DOHH2 (cell line): Measurements from ENCODE around the gene FIBCD1.

Source experiments
- EZH2phosphoT487 ChIP-seq: fragments of 200-600 bp; sonication (generic); IDR thresholded peaks from 2 replicates; pipeline ENCODE4 v1.6.1; 2017; ENCODE audit warnings: borderline replicate concordance, mild to moderate bottlenecking, antibody characterized with exemption, low read length, moderate library complexity, mixed read lengths
- TF ChIP-seq, protein P1 (sequence below): fragments of 200-600 bp; sonication (generic); IDR thresholded peaks from one replicate; pipeline ENCODE4 v1.5.1; 2014; ENCODE audit warnings: antibody characterized with exemption, mild to moderate bottlenecking, low read depth, low read length; ENCODE audit not compliant: poor library complexity, severe bottlenecking

DNA sequence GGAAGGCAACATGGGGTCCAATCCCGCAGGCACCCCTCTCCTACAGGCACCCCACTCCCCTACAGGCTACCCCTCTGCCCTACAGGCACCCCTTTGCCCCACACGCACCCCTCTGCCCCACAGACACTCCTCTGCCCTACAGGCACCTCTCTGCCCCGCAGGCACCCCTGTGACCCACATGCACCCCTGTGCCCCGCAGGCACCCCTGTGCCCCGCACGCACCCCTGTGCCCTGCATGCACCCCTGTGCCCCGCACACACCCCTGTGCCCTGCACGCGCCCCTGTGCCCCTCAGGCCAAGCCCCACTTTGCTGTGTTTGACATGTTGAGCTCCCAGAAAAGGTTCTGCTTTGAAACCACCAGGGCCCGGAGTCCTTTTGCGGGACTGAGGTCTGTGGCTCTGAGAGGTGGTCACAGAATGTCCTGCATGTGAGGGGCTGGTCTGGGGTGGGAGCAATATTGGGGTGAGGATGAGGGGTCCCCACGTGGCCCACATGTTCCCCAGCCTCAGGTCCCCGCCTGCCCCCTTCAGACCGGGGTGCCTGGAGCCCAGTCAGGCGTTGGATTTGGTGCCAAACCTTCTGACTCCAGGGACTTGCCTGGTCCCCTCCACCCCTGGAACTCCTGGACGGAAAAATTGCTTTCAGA, 41.8 kb downstream of the FIBCD1 start:
- TF ChIP-seq, protein P1, sequence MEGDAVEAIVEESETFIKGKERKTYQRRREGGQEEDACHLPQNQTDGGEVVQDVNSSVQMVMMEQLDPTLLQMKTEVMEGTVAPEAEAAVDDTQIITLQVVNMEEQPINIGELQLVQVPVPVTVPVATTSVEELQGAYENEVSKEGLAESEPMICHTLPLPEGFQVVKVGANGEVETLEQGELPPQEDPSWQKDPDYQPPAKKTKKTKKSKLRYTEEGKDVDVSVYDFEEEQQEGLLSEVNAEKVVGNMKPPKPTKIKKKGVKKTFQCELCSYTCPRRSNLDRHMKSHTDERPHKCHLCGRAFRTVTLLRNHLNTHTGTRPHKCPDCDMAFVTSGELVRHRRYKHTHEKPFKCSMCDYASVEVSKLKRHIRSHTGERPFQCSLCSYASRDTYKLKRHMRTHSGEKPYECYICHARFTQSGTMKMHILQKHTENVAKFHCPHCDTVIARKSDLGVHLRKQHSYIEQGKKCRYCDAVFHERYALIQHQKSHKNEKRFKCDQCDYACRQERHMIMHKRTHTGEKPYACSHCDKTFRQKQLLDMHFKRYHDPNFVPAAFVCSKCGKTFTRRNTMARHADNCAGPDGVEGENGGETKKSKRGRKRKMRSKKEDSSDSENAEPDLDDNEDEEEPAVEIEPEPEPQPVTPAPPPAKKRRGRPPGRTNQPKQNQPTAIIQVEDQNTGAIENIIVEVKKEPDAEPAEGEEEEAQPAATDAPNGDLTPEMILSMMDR: no peak
- TF ChIP-seq EZH2phosphoT487: no peak
